OCI-LY1 (cell line): ENCODE measurements around the gene CDIPT.

Experiments
- H2AFZ ChIP-seq: fragments of 200-600 bp; sonication (generic), shearing (Covaris generic); 2 replicates; pipeline ENCODE4 v1.6.0; 2014; ENCODE audit warnings: antibody characterized with exemption, mild to moderate bottlenecking, low read length
- H3F3A ChIP-seq: fragments of 200-600 bp; sonication (generic), shearing (Covaris generic); 2 replicates; pipeline ENCODE4 v1.6.0; 2014; ENCODE audit warnings: mild to moderate bottlenecking, antibody characterized with exemption, low read length, moderate library complexity; ENCODE audit not compliant: insufficient read depth
- H3K27ac ChIP-seq: fragments of 200-600 bp; sonication (generic); 2 replicates; pipeline ENCODE4 v1.5.1; 2014; ENCODE audit warnings: low read length, mixed run types, mild to moderate bottlenecking, low read depth; ENCODE audit not compliant: poor library complexity, severe bottlenecking
- H3K27me3 ChIP-seq: fragments of 200-600 bp; sonication (generic); 2 replicates; pipeline ENCODE4 v1.6.0; 2014; ENCODE audit warnings: antibody characterized with exemption, mild to moderate bottlenecking, low read length, moderate library complexity; ENCODE audit not compliant: insufficient read depth
- H3K36me3 ChIP-seq: fragments of 200-600 bp; sonication (generic); 2 replicates; pipeline ENCODE4 v1.6.1; 2014; ENCODE audit warnings: mild to moderate bottlenecking, antibody characterized with exemption, low read length, moderate library complexity, mixed read lengths; ENCODE audit not compliant: insufficient read depth
- H3K4me1 ChIP-seq: fragments of 200-600 bp; sonication (generic); 2 replicates; pipeline ENCODE4 v1.5.1; 2014; ENCODE audit warnings: mild to moderate bottlenecking, low read length, moderate library complexity; ENCODE audit not compliant: insufficient read depth, severe bottlenecking
- H3K4me2 ChIP-seq: fragments of 200-600 bp; sonication (generic), shearing (Covaris generic); 2 replicates; pipeline ENCODE4 v1.6.1; 2014; ENCODE audit warnings: low read length
- H3K4me3 ChIP-seq: fragments of 200-600 bp; sonication (generic); 2 replicates; pipeline ENCODE4 v1.5.1; 2014; ENCODE audit warnings: low read length, low read depth, mild to moderate bottlenecking, mixed read lengths; ENCODE audit not compliant: poor library complexity, severe bottlenecking
- H3K79me2 ChIP-seq: fragments of 200-600 bp; shearing (Covaris generic); 2 replicates; pipeline ENCODE4 v1.6.1; 2016; ENCODE audit warnings: mixed run types, low read length, mixed read lengths; ENCODE audit not compliant: insufficient read depth
- H3K9ac ChIP-seq: fragments of 200-600 bp; sonication (generic), shearing (Covaris generic); 2 replicates; pipeline ENCODE4 v1.6.1; 2014; ENCODE audit warnings: mild to moderate bottlenecking, low read length, mixed read lengths
- H3K9me2 ChIP-seq: fragments of 200-600 bp; sonication (generic), shearing (Covaris generic); 2 replicates; pipeline ENCODE4 v1.6.1; 2014; ENCODE audit warnings: low read depth, mild to moderate bottlenecking, low read length, mixed read lengths
- H3K9me3 ChIP-seq: fragments of 200-600 bp; shearing (Covaris generic); 2 replicates; pipeline ENCODE4 v1.6.1; 2014; ENCODE audit warnings: low read length, mixed read lengths
- H4K20me1 ChIP-seq: fragments of 200-600 bp; sonication (generic), shearing (Covaris generic); 2 replicates; pipeline ENCODE4 v1.6.0; 2016; ENCODE audit warnings: mild to moderate bottlenecking, low read length; ENCODE audit not compliant: insufficient read depth
- CTCF ChIP-seq: fragments of 200-600 bp; sonication (generic), shearing (Covaris generic); IDR thresholded peaks from 2 replicates; pipeline ENCODE4 v1.5.1; 2017; ENCODE audit warnings: mild to moderate bottlenecking, antibody characterized with exemption, low read length, moderate library complexity, mixed read lengths
- EZH2 ChIP-seq: fragments of 200-600 bp; sonication (generic), shearing (Covaris generic); IDR thresholded peaks from 2 replicates; pipeline ENCODE4 v1.8.0; 2017; ENCODE audit warnings: borderline replicate concordance, mixed run types, mild to moderate bottlenecking, antibody characterized with exemption, low read length, moderate library complexity, mixed read lengths

CDIPT gene

GRCh38 chr16:29820730-29821642 lies 42.0 kb downstream of the CDIPT start:
- Histone ChIP-seq H3K4me2 (peak overlapping the region; percentile 71), H3K9me3 (no peaks in the 10 kb centered on the region), H3K4me3 (peak overlapping the region; percentile 58), H3K9me2 (no peaks in the 10 kb centered on the region), H2AFZ (no peak overlapping the region), H3F3A (no peaks in the 10 kb centered on the region), H3K79me2 (no peaks in the 10 kb centered on the region), H3K36me3 (peaks cover 26% of the 10 kb centered on the region), H3K27ac (peak overlapping the region; percentile 24), H3K27me3 (no peaks in the 10 kb centered on the region), H3K9ac (peak overlapping the region; percentile 50; the same call in 1 of the 2 replicates), H4K20me1 (no peaks in the 10 kb centered on the region), H3K4me1 (peaks cover 47% of the 10 kb centered on the region)
- TF ChIP-seq CTCF (no peak), EZH2 (no peak)

- no peaks in the 10 kb centered on the region for H3K9me2 ChIP-seq
- H3K4me2 ChIP-seq, result peak within 1 kb of the TSS; percentile 71
- H3K27ac ChIP-seq, result peak within 1 kb of the TSS; percentile 24
- no peaks in the 10 kb centered on the region for H3K79me2 ChIP-seq
- H3K9me3 ChIP-seq, result no peaks in the 10 kb centered on the region
- H3K4me3 ChIP-seq, result peak within 1 kb of the TSS; percentile 58
- peaks cover 26% of the 10 kb centered on the region for H3K36me3 ChIP-seq
- TF ChIP-seq CTCF (no peak), EZH2 (no peak)
- no peak within 1 kb of the TSS for H2AFZ ChIP-seq
- H3K9ac ChIP-seq, result peak within 1 kb of the TSS; percentile 50; the same call in 1 of the 2 replicates
- no peaks in the 10 kb centered on the region for H3F3A ChIP-seq
- H3K27me3 ChIP-seq, result no peaks in the 10 kb centered on the region
- H3K4me1 ChIP-seq, result peaks cover 49% of the 10 kb centered on the region
- H4K20me1 ChIP-seq, result no peaks in the 10 kb centered on the region
These were observed 42.7 kb downstream of the CDIPT start, which contains the start of gene MVP for GRCh38 chr16:29820271-29820701. Gene MVP (plus strand): TSS chr16:29820462. CDS start chr16:29830550, 10,088 bp downstream.

- no peaks in the 10 kb centered on the region for H3K27me3 ChIP-seq
- H3K4me3 ChIP-seq, result peak overlapping the region; percentile 58
- no peaks in the 10 kb centered on the region for H4K20me1 ChIP-seq
- peak overlapping the region; percentile 71 for H3K4me2 ChIP-seq
- peaks cover 48% of the 10 kb centered on the region for H3K4me1 ChIP-seq
- no peak for TF ChIP-seq EZH2
- TF ChIP-seq CTCF, result no peak
- no peaks in the 10 kb centered on the region for H3K79me2 ChIP-seq
- H2AFZ ChIP-seq, result no peak overlapping the region
- H3F3A ChIP-seq, result no peaks in the 10 kb centered on the region
- no peaks in the 10 kb centered on the region for H3K9me2 ChIP-seq
- H3K36me3 ChIP-seq, result peaks cover 26% of the 10 kb centered on the region
- no peak overlapping the region for H3K27ac ChIP-seq
- no peak overlapping the region; the same call in 1 of the 2 replicates for H3K9ac ChIP-seq
- no peaks in the 10 kb centered on the region for H3K9me3 ChIP-seq
These were observed 43.5 kb downstream of the CDIPT start for GRCh38 chr16:29819506-29819905.
